Endothelial cell of umbilical vein (primary cell): Measurements from ENCODE around the gene CHST15. TPM values are rescaled to one million over a fixed set of nuclear protein-coding genes. Genes with fewer than 3 reads are reported as not detected.

Source experiments
- BruUV-seq: library from RNA; stranded (reverse); fragments of 400-500 nt; replicated peaks from 2 replicates; lab custom pipeline; 2021; lab: Mats Ljungman, UMichigan
- CTCF ChIA-PET: fragments of 300-600, 350-600 bp; sonication (Branson Sonifier 250); formaldehyde crosslinking; loops from one replicate; lab custom pipeline; 2021; ENCODE audit warnings: antibody characterized with exemption, inconsistent platforms; lab: Charles Lee
- POLR2A ChIA-PET: fragments of 300-600, 350-600 bp; sonication (Branson Sonifier 250); formaldehyde crosslinking; loops from one replicate; lab custom pipeline; 2021; ENCODE audit warnings: antibody characterized with exemption, inconsistent platforms; lab: Charles Lee
- DNase-seq: peaks from one replicate; pipeline ENCODE4 v3.0.0-alpha.2; 2011; ENCODE audit warnings: low read depth, low spot score
- FAIRE-seq: peaks from 2 replicates; lab custom pipeline; 2011; peaks lifted over from hg19 to GRCh38; lab: Jason Lieb, UNC
- H2AFZ ChIP-seq: 2 replicates; pipeline ENCODE4 v1.6.0; 2012; ENCODE audit warnings: low read depth, low read length, control low read depth, inconsistent platforms
- H3K27ac ChIP-seq: 2 replicates; pipeline ENCODE4 v1.5.1; 2011; ENCODE audit warnings: low read depth, mild to moderate bottlenecking, control low read depth, low read length, moderate library complexity; ENCODE audit not compliant: insufficient read depth
- H3K27me3 ChIP-seq, 2 experiments: 2 replicates each; pipeline versions ENCODE4 v1.6.0 to v1.6.1; 2011; ENCODE audit warnings: low read length in 2 of 2, mixed read lengths in 1 of 2; ENCODE audit not compliant: control insufficient read depth in 2 of 2, insufficient read depth in 2 of 2
- H3K36me3 ChIP-seq, 2 experiments: 2 replicates in 1 of 2; 3 replicates in 1 of 2; pipeline ENCODE4 v1.5.1; 2011; ENCODE audit warnings: low read length in 2 of 2, mild to moderate bottlenecking in 1 of 2, moderate library complexity in 1 of 2; ENCODE audit not compliant: control insufficient read depth in 2 of 2, insufficient read depth in 2 of 2; ENCODE audit errors: extremely low read depth in 1 of 2
- H3K4me1 ChIP-seq: 3 replicates; pipeline ENCODE4 v1.5.1; 2011; ENCODE audit warnings: mild to moderate bottlenecking, low read length; ENCODE audit not compliant: control insufficient read depth, insufficient read depth; ENCODE audit errors: extremely low read depth
- H3K4me2 ChIP-seq: 2 replicates; pipeline ENCODE4 v1.6.1; 2011; ENCODE audit warnings: low read length, control low read depth, mixed read lengths; ENCODE audit not compliant: insufficient read depth
- H3K4me3 ChIP-seq, 3 experiments: fragments of 200-600 bp in 1 of 3; sonication (generic), shearing (Covaris generic) in 1 of 3; replicated peaks in 1 of 3; 2 replicates each; pipeline ENCODE4 v1.5.1; 2011 to 2016; ENCODE audit warnings: control low read depth in 3 of 3, low read length in 3 of 3, mild to moderate bottlenecking in 2 of 3, inconsistent platforms in 1 of 3, low read depth in 1 of 3, moderate library complexity in 1 of 3; ENCODE audit not compliant: insufficient read depth in 1 of 3
- H3K79me2 ChIP-seq: 2 replicates; pipeline ENCODE4 v1.6.0; 2012; ENCODE audit warnings: low read length, inconsistent platforms; ENCODE audit not compliant: control insufficient read depth, insufficient read depth
- H3K9ac ChIP-seq: replicated peaks from 2 replicates; pipeline ENCODE3; 2011; ENCODE audit warnings: low read length, control low read depth; ENCODE audit not compliant: insufficient read depth; ENCODE audit errors: extremely low read depth
- H3K9me1 ChIP-seq: replicated peaks from 3 replicates; pipeline ENCODE4 v1.6.0; 2011; ENCODE audit warnings: mild to moderate bottlenecking, low read length; ENCODE audit not compliant: control insufficient read depth, insufficient read depth; ENCODE audit errors: extremely low read depth
- H3K9me3 ChIP-seq: replicated peaks from 2 replicates; pipeline ENCODE4 v1.5.1; 2012; ENCODE audit warnings: low read length, inconsistent platforms; ENCODE audit not compliant: control insufficient read depth, insufficient read depth
- H4K20me1 ChIP-seq: replicated peaks from 2 replicates; pipeline ENCODE3; 2011; ENCODE audit warnings: mild to moderate bottlenecking, low read length; ENCODE audit not compliant: control insufficient read depth, insufficient read depth; ENCODE audit errors: extremely low read depth
- EZH2 ChIP-seq: IDR thresholded peaks from 2 replicates; pipeline ENCODE4 v1.6.1; 2012; ENCODE audit warnings: borderline replicate concordance, low read depth, mild to moderate bottlenecking, moderate library complexity, low read length, inconsistent platforms; ENCODE audit not compliant: severe bottlenecking
- FOS ChIP-seq: IDR thresholded peaks from 2 replicates; pipeline ENCODE4 v1.6.1; 2011; ENCODE audit warnings: mild to moderate bottlenecking, low read length, moderate library complexity, borderline replicate concordance; ENCODE audit not compliant: insufficient read depth
- GATA2 ChIP-seq: IDR thresholded peaks from 2 replicates; pipeline ENCODE4 v1.7.0; 2011; ENCODE audit warnings: low read depth, mild to moderate bottlenecking, moderate library complexity, mixed read lengths, low read length; ENCODE audit not compliant: insufficient read length, insufficient read depth
- JUN ChIP-seq: IDR thresholded peaks from 2 replicates; pipeline ENCODE4 v1.6.1; 2011; ENCODE audit warnings: borderline replicate concordance, low read depth; ENCODE audit not compliant: insufficient read length, insufficient read depth
- MYC ChIP-seq: IDR thresholded peaks from one replicate; pipeline ENCODE4 v1.6.1; 2011; ENCODE audit warnings: mild to moderate bottlenecking, low read depth, low read length
- POLR2AphosphoS5 ChIP-seq: IDR thresholded peaks from 2 replicates; pipeline ENCODE4 v1.6.1; 2012; ENCODE audit warnings: low read depth, mild to moderate bottlenecking, control low read depth, low read length, moderate library complexity; ENCODE audit not compliant: insufficient read depth
- dilution Hi-C: fragments of 300-500 bp; cut with MboI; formaldehyde crosslinking; loops from one replicate; pipeline ENCODE4 v1.15.0; 2019; ENCODE audit warnings: low sequenced_read_pairs; ENCODE audit not compliant: extremely low pct_ligation_motif_present
- intact Hi-C: fragments of 100-400 bp; cut with micrococcal nuclease; formaldehyde crosslinking; loops from one replicate; pipeline ENCODE4 v1.10.0; 2022
- polyA plus RNA-seq, 4 experiments: library from polyadenylated mRNA; depleted of rRNA in 3 of 4; stranded (reverse) in 3 of 4; unstranded in 1 of 4; fragments of >200 nt; gene quantifications; 2 replicates each; pipeline versions ENCODE4 v1.2.1 to v1.2.3, GENCODE V29; 2011 to 2012; ENCODE audit warnings: missing spikeins in 1 of 4
- total RNA-seq: library from RNA; stranded (reverse); gene quantifications from 2 replicates; pipeline ENCODE4 v1.2.3, GENCODE V29; 2021
- TF ChIP-seq, protein P1 (sequence below): IDR thresholded peaks from 2 replicates; pipeline ENCODE4 v1.6.1; 2011; ENCODE audit not compliant: insufficient read depth, insufficient read length

The CHST15 gene
- total and polyA plus RNA-seq, 2 donors (not counting 3 experiments of a cell fraction or from before 2014, with no cell fraction given): 23.1 to 29.2 TPM

GRCh38 chr10:123997486-123998196 is 95.8 kb downstream of the CHST15 start:
- no peak for FAIRE-seq
- ChIA-PET POLR2A (no interaction called here), CTCF (interaction anchor here (4.0 to 7.6 kb wide), 2 partner anchors 389 to 407 kb away, joined by 80 to 691 read pairs; no protein-coding TSS in a partner anchor)
- intact Hi-C loops: no loop called here
- Histone ChIP-seq H3K4me2 (no peak overlapping the region), H3K79me2 (no peaks in the 10 kb centered on the region), H3K9me1 (no peaks in the 10 kb centered on the region), H3K4me1 (no peaks in the 10 kb centered on the region), H3K36me3 (no peaks in the 10 kb centered on the region), H3K9ac (no peak overlapping the region), H3K9me3 (no peaks in the 10 kb centered on the region), H3K4me3 (no peak overlapping the region), H2AFZ (no peak overlapping the region), H4K20me1 (no peaks in the 10 kb centered on the region), H3K27me3 (peaks cover 4 to 5% of the 10 kb centered on the region in 2 experiments), H3K27ac (no peak overlapping the region)
- TF ChIP-seq GATA2 (no peak), FOS (no peak), EZH2 (no peak), JUN (no peak), POLR2AphosphoS5 (no peak), MYC (no peak)
- TF ChIP-seq, protein P1, sequence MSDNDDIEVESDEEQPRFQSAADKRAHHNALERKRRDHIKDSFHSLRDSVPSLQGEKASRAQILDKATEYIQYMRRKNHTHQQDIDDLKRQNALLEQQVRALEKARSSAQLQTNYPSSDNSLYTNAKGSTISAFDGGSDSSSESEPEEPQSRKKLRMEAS: no peak
- BruUV-seq: no TSS peak
- dilution Hi-C loops: no loop called here
- DNase-seq: no peak
